Effector memory CD8-positive, alpha-beta T cell (primary cell): ENCODE data around the gene RC3H1.

ENCODE experiments used
- ATAC-seq: fragments of 150-1000 bp; cut with Tn5 transposase; replicated peaks from 2 replicates; pipeline ENCODE4 v1.10.0; 2021; ENCODE audit warnings: mild to moderate bottlenecking, moderate library complexity
- DNase-seq, 3 experiments: peaks; one replicate each; pipeline ENCODE4 v3.0.0; 2021
- H3K27ac Mint-ChIP-seq, 2 donors: one replicate each; pipeline ENCODE4 v1.8.0; 2022; ENCODE audit warnings: mild to moderate bottlenecking in 2 of 2, mixed read lengths in 2 of 2, moderate library complexity in 2 of 2
- H3K27me3 Mint-ChIP-seq, 2 donors: one replicate each; pipeline ENCODE4 v1.8.0; 2022; ENCODE audit warnings: mixed read lengths in 2 of 2
- H3K36me3 Mint-ChIP-seq: one replicate; pipeline ENCODE4 v1.8.0; 2022; ENCODE audit warnings: mild to moderate bottlenecking, moderate library complexity, mixed read lengths; ENCODE audit not compliant: insufficient read depth
- H3K4me1 Mint-ChIP-seq, 2 donors: one replicate each; pipeline ENCODE4 v1.8.0; 2022; ENCODE audit warnings: low read depth in 2 of 2, mixed read lengths in 2 of 2
- H3K4me3 Mint-ChIP-seq, 2 donors: one replicate each; pipeline ENCODE4 v1.8.0; 2022; ENCODE audit warnings: mild to moderate bottlenecking in 2 of 2, mixed read lengths in 2 of 2, moderate library complexity in 2 of 2
- H3K9me3 Mint-ChIP-seq, 2 donors: one replicate each; pipeline ENCODE4 v1.8.0; 2022; ENCODE audit warnings: mixed read lengths in 2 of 2

The RC3H1 gene

DNA sequence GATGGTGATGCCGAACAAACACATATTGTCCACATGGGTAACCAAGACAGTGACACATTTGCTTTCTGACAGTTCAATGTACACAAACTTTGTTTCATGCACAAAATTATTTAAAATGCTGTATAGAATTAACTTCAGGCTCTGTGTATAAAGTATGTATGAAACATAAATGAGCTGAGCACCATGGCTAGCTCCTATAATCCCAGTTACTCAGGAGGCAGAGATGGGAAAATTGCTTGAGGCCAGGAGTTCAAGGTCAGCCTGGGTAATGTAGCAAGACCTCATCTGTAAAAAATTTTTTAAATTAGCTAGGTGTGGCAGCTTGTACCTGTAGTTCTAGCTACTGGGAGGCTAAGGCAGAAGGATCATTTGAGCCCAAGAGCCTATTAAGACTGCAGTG is 19.2 kb upstream of the RC3H1 start:
- Mint-ChIP-seq H3K4me1 (no peaks in the 10 kb centered on the region), H3K27me3 (no peaks in the 10 kb centered on the region), H3K9me3 (no peaks in the 10 kb centered on the region), H3K4me3 (no peak overlapping the region), H3K36me3 (no peaks in the 10 kb centered on the region), H3K27ac (no peak overlapping the region)
- no peak for ATAC-seq
- DNase-seq, result no peak

DNA sequence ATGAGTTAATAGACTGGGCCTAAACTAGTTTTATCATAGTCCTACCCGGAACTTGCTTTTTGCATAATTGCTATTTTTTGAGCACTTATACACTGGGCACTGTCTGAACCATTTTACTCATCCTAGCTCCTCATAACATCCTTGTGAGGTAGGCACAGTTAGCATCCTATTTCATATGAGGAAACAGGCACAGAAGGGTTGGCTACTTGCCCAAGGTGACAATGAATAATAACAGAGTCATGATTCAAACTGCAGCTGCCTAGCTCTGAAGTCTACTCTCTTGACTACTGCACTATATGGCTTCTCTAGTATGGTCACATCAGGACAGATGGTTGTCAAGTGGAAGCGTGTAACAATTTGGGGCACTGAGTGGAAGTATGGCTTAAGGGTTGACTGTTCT is 18.2 kb upstream of the RC3H1 start:
- Mint-ChIP-seq H3K27me3 (no peaks in the 10 kb centered on the region), H3K36me3 (no peaks in the 10 kb centered on the region), H3K27ac (no peak overlapping the region), H3K9me3 (no peaks in the 10 kb centered on the region), H3K4me3 (no peak overlapping the region), H3K4me1 (no peaks in the 10 kb centered on the region)
- no peak for ATAC-seq
- no peak for DNase-seq

DNA sequence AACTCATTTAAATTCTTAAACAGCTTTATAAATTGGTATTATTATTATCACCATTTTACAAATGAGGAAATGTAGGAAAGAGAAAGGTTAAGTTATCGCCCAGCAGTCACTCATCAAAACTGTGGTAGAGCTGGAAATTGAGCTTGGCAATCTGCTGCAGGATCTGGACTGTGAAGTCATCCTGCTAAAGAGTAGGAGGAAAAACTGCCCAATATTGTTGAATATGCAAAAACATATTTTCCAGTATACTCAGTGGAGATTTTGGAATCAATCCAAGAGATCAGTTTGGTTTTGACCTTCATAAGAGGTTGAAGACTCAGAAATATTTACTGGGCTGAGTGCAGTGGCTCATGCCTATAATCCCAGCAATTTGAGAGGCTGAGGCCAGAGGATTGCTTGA is 16.9 kb upstream of the RC3H1 start:
- Mint-ChIP-seq H3K4me3 (no peak overlapping the region), H3K27me3 (no peaks in the 10 kb centered on the region), H3K9me3 (no peaks in the 10 kb centered on the region), H3K27ac (no peak overlapping the region), H3K36me3 (no peaks in the 10 kb centered on the region), H3K4me1 (no peaks in the 10 kb centered on the region)
- ATAC-seq (no peak), DNase-seq (no peak)

DNA sequence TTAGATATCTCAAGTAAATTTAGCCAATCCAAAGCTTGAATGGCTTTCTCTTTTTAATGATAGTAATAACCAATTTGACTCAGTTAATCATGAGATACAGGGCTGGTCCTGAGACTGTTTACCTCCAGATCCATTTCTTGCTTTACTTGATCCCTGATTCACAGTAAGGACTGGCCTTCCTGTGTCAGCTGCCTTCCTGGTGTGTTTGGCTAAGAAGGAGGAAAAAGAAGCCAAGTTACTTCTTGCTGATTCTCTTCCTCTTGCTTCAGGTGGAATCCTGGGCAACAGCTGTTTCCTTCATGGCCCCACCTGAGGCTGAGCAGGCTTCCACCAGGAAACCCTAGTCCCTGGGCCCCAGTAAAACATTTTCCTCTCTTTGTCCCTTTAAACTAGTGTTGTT is 14.6 kb upstream of the RC3H1 start:
- Mint-ChIP-seq H3K4me1 (no peaks in the 10 kb centered on the region), H3K27me3 (no peaks in the 10 kb centered on the region), H3K4me3 (no peak overlapping the region), H3K27ac (no peak overlapping the region), H3K9me3 (no peaks in the 10 kb centered on the region), H3K36me3 (no peaks in the 10 kb centered on the region)
- no peak for DNase-seq
- no peak for ATAC-seq

DNA sequence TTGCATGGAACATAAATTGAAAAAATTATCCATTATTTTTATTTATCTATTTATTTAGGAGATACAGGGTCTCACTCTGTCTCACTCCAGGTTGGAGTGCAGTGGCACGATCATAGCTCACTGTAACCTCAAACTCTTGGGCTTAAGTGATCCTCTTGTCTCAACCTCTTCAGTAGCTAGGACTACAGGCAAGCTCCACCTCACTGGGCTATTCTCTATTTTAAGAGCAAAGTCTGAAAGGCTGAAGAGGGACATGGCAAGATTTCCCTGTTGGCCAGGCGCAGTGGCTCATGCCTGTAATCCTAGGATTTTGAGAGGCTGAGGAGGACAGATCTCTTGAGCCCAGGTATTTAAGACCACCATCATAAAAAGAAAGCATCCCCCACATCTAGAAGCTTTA is 14.0 kb upstream of the RC3H1 start:
- DNase-seq, result no peak
- no peaks in the 10 kb centered on the region for H3K36me3 Mint-ChIP-seq
- H3K4me3 Mint-ChIP-seq, result no peak overlapping the region
- no peaks in the 10 kb centered on the region for H3K9me3 Mint-ChIP-seq
- peaks cover 0 to 3% of the 10 kb centered on the region in 2 donors for H3K4me1 Mint-ChIP-seq
- H3K27me3 Mint-ChIP-seq, result no peaks in the 10 kb centered on the region
- no peak overlapping the region for H3K27ac Mint-ChIP-seq
- ATAC-seq, result no peak

DNA sequence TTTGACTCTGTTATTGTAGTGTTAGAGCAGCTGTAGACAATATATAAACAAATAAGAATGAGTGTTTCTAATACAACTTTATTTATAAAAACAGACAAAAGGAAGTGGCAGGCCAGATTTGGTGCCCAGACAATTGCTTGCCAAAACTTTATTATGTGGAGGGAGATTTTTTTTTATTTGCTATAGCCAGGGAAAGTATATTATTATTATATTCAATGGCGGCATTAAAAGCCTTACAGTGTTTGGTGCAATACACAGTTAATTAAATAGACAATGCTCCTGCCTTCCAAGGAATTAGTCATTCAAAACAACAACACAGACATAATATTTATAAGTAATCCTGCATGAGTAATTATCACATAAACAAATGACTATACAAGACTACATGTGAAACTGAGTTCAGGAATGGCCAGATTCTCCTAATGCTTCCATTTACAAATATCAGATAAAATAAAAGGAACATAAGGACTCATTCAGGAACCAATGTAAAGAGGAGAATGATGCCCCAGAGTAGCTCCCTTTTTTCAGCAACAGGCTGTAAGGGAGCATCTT is 10.6 kb upstream of the RC3H1 start:
- no peaks in the 10 kb centered on the region for H3K36me3 Mint-ChIP-seq

DNA sequence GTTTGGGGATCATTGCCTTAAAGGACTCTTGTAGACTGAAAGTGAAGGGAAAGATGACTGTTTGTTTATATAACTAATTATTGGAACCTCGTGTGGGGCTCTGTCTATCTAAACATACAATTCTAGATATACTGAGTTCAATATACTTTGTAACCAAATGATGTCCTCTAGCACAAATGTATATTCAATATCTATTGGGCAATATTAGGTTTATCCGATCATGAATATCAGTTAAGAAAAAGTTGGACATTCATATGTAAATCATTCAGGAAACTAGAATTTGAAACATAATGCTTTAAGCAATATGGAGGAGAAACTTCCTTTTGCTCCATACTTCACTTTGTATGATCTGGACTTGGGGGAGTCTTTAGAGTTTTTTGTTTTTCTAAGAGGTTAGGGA is 8.9 kb upstream of the RC3H1 start:
- no peak overlapping the region for H3K27ac Mint-ChIP-seq
- peaks cover 4 to 14% of the 10 kb centered on the region in 2 donors for H3K4me1 Mint-ChIP-seq
- no peaks in the 10 kb centered on the region for H3K36me3 Mint-ChIP-seq
- no peak for DNase-seq
- ATAC-seq, result no peak
- no peaks in the 10 kb centered on the region for H3K9me3 Mint-ChIP-seq
- no peaks in the 10 kb centered on the region for H3K27me3 Mint-ChIP-seq
- H3K4me3 Mint-ChIP-seq, result no peak overlapping the region

More for the DNA sequence above, 10.6 kb upstream of the RC3H1 start:
- peaks cover 4 to 14% of the 10 kb centered on the region in 2 donors for H3K4me1 Mint-ChIP-seq
- no peak overlapping the region for H3K27ac Mint-ChIP-seq
- ATAC-seq (no peak), DNase-seq (no peak)
- no peak overlapping the region for H3K4me3 Mint-ChIP-seq
- no peaks in the 10 kb centered on the region for H3K27me3 Mint-ChIP-seq
- H3K9me3 Mint-ChIP-seq, result no peaks in the 10 kb centered on the region

DNA sequence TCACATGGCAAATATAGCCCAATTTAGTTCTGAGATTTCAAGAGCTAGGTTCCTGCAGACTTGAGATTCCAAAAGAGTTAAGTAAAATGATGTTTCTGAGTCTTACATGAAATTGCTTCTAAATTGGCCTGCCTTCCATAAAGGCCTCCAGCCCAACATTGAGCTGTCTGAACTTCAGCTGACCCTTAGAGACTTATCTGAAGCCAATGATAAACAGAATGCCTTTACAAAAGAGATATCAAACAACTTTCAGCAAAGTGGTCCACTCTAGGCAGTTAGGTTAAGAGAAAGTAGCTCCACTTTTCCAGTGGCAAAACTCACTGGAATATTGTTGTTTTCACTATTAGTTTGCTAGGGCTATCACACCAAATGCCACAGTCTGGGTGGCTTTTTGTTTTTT is 6.3 kb upstream of the RC3H1 start:
- Mint-ChIP-seq H3K4me3 (no peak overlapping the region), H3K4me1 (peaks cover 4 to 14% of the 10 kb centered on the region in 2 donors), H3K9me3 (no peaks in the 10 kb centered on the region), H3K36me3 (no peaks in the 10 kb centered on the region), H3K27ac (no peak overlapping the region), H3K27me3 (no peaks in the 10 kb centered on the region)
- ATAC-seq (no peak), DNase-seq (no peak)

DNA sequence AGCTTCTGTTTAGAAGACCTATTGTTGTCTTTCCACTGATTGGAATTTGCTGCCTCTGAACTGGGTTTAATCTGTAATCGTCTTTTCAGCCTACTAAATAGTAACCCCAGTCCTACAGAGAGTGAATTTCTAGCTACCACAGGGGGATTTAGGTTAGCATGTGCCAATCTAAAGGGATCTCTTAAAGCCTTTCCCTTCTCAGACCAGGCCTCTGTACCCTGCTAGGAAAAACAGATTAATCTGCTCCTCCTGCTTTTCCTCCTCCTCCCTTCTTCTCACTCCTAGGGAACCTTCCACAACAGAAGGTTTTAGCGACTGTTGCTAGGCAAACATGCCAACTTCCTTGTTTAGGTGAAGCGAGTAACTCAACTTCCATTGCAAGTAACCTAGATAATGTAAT is 1.3 kb upstream of the RC3H1 start:
- no peak for ATAC-seq
- Mint-ChIP-seq H3K27me3 (no peaks in the 10 kb centered on the region), H3K9me3 (no peaks in the 10 kb centered on the region), H3K27ac (peak overlapping the region; percentile 95 to 98), H3K4me1 (peaks cover 22 to 38% of the 10 kb centered on the region in 2 donors), H3K4me3 (peak overlapping the region; percentile 91 to 93), H3K36me3 (peaks cover 23% of the 10 kb centered on the region)
- no peak for DNase-seq

DNA sequence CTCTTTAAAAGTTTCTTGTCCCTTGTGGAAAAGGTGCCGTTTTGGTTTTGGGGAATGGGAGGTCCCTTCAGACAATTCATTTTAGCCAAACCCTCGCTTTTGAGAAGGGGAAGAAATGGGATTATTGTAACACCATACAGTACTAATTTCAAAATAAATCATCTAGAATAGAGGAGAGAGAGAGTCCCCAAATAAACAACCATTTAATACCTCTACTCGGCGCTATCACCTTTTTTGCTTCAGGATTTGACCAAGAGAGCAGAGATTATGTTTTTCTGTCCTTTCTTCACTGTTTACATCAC is 770 bp upstream of the RC3H1 start:
- Mint-ChIP-seq H3K27me3 (no peaks in the 10 kb centered on the region), H3K27ac (peak overlapping the region; percentile 95 to 98), H3K9me3 (no peaks in the 10 kb centered on the region), H3K4me3 (peak overlapping the region; percentile 91 to 93), H3K36me3 (peaks cover 23% of the 10 kb centered on the region), H3K4me1 (peaks cover 22 to 43% of the 10 kb centered on the region in 2 donors)
- ATAC-seq, result no peak
- no peak for DNase-seq

DNA sequence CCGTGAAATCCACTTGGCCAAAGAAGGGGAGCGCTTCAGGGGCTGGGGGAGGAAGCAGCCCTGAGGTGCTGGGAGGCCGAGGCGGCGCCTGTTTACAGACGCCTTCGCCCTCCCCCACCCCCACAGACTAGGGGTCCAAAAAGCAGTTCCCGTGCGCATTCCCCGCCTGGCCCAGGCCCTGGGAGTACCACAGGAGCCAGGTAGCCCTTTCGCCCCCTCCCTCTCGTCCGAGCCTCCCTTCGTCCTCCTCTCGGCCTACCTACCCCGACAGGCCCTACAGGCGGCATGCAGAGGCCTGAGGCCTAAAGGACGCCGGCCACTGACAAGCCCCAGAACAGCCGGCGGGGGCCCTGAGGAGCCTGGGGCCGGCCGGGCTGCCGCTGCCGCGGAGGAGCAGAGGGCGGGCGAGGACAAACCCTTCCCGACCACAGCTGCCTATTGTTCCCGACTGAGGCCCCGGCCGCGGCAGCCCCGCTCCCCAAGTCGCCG is 522 bp downstream of the RC3H1 start:
- no peaks in the 10 kb centered on the region for H3K9me3 Mint-ChIP-seq
- H3K4me3 Mint-ChIP-seq, result peak overlapping the region; percentile 91 to 93
- DNase-seq (peak in 1 of 3 experiments; percentile 16), ATAC-seq (peak; percentile 25)
- peaks cover 25 to 53% of the 10 kb centered on the region in 2 donors for H3K4me1 Mint-ChIP-seq
- H3K27me3 Mint-ChIP-seq, result no peaks in the 10 kb centered on the region
- peaks cover 23% of the 10 kb centered on the region for H3K36me3 Mint-ChIP-seq
- peak overlapping the region; percentile 95 to 98 for H3K27ac Mint-ChIP-seq

DNA sequence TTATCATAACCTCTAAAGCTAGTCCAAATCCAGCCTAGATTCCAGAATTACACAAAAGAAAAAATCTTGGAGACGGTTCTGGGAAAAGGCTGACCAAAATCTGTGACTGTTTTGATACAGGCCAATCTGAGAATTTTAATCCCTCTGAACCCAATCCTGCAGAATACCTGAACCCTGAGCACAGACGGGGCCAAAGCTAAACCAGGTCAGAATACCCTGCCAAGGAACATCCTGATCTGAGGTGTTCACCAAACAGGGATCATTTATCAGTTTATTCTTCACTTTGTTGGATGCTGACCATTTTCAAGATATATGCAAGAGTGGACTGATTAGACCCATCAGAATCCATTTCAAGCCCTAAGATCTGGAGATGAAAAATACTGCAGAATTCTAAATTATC is 3.6 kb downstream of the RC3H1 start:
- peaks cover 32 to 66% of the 10 kb centered on the region in 2 donors for H3K4me1 Mint-ChIP-seq
- H3K27me3 Mint-ChIP-seq, result no peaks in the 10 kb centered on the region
- ATAC-seq, result no peak
- no peak overlapping the region for H3K27ac Mint-ChIP-seq
- H3K9me3 Mint-ChIP-seq, result no peaks in the 10 kb centered on the region
- peaks cover 23% of the 10 kb centered on the region for H3K36me3 Mint-ChIP-seq
- peak overlapping the region in 1 of 2 donors; percentile 64 for H3K4me3 Mint-ChIP-seq
- DNase-seq, result no peak

DNA sequence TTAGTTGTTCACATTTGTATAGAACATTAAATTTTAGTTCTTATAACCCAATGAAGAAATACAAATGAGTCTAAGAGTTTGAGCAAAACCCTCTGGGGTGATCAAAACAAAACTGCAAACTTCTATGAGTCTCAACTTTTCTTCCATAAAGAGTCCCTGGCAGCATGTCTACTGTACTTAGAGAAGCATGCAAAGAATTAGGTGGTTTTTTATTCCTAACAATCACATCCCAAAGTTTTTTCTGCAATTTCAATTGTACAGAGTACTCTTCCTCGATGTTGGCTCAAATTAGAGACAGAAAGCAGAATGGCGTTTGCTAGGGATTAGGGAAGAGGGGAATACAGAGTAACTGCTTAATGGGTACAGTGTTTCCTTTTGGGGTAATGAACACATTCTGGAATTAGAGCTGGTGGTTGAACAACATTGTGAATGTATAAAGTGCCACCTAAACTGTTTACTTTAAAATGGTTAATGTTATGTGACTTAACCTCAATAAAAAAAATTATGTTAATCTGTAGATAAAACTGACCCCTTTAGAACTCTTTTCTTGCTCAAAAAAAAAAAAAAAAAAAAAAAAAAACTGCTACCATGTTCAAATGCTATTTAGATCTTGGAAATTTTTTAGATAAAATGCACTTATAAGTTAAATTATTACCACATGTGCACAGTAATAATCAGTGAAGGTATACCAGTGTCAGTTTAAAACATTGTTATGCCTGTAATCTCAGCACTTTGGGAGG is 4.8 kb downstream of the RC3H1 start:
- H3K27me3 Mint-ChIP-seq, result no peaks in the 10 kb centered on the region
- no peaks in the 10 kb centered on the region for H3K9me3 Mint-ChIP-seq
- DNase-seq (no peak), ATAC-seq (no peak)
- peaks cover 32 to 65% of the 10 kb centered on the region in 2 donors for H3K4me1 Mint-ChIP-seq
- H3K4me3 Mint-ChIP-seq, result peak overlapping the region; percentile 10 to 64
- peaks cover 16% of the 10 kb centered on the region for H3K36me3 Mint-ChIP-seq
- H3K27ac Mint-ChIP-seq, result peak overlapping the region in 1 of 2 donors; percentile 53

DNA sequence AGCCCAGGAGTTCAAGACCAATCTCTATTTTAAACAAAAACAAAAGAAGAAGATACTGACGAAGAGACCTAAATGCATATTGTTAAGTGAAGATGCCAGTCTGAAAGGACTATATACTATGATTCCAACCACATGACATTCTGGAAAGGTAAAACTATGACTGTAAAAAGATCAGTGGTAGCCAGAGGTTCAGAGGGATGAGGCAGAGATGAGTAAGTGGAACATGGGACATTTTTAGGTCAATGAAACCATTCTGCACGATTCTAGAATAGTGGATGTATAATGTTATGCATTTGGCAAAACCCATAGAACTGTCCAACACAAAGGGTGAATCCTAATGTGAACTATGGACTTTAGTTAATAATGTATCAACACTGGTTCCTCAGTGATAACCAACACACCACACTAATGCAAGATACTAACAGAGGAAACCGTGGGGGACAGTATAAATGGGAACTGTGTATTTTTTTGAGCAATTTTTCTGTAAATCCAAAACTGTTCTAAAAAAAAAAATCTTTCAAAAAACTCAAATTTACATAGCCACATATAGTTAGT is 8.2 kb downstream of the RC3H1 start:
- Mint-ChIP-seq H3K36me3 (peaks cover 4% of the 10 kb centered on the region), H3K27me3 (no peaks in the 10 kb centered on the region), H3K9me3 (no peaks in the 10 kb centered on the region), H3K4me1 (peaks cover 35 to 68% of the 10 kb centered on the region in 2 donors), H3K4me3 (no peak overlapping the region), H3K27ac (peak overlapping the region; percentile 30 to 35)
- DNase-seq, result no peak
- ATAC-seq, result no peak
